GM23248 (cell line): ENCODE results near the gene EEF1A2.

Experiments used
- EZH2 ChIP-seq: fragments of 200-600 bp; sonication (generic); IDR thresholded peaks from 2 replicates; pipeline ENCODE4 v1.6.1; 2018; ENCODE audit warnings: antibody characterized with exemption, mild to moderate bottlenecking; ENCODE audit not compliant: insufficient read depth, poor library complexity, severe bottlenecking
- EZH2phosphoT487 ChIP-seq: fragments of 200-600 bp; sonication (generic); IDR thresholded peaks from 2 replicates; pipeline ENCODE4 v1.6.1; 2018; ENCODE audit warnings: antibody characterized with exemption, moderate library complexity, mild to moderate bottlenecking, low read depth; ENCODE audit not compliant: insufficient read depth

DNA sequence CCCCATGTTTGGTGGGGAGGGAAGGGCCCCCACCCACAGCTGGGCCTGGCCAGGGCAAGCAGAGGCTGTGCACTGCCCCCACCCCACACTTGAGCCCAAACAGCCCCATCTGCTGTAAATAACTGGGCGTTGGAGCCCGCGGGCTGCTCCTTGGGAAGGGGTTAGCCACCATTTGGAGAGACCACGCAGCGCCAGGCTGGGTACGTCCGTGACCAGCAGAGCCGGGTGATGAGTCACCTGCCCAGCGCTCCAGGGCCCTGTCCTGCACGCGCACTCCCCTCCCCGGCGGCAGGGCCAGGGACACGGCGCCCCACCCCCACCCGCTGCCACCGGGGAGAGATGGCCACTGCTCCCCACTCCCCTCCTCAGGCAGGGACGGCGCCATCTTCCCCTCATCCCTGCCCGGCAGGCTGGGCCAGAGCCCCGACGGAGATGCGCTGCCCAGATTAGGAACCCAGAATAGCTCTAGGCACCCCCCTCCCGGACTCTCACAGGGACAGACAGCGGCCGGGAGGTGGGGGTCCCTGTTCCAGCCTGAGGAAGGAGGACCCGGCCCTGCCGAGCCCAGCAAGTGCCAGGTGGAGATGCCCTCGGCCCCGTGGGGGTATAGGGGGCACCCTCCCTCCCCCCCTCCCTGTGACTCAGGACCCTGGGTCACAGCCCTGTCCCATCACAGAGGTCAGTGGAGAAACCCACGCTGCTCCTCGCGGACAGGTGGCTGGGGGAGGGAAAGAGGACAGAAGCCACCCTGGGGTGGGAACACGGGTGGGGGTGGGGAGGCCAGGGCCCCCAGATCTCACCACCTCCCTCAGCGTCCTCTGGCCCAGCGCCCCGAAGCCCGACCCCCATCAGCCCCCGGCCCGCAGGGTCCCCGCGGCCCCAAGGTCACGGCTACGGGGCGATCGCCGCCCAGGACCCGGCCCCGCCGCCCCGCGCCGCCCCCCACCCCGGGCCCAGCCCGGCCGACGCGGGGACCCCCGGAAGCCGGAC, 642 bp downstream of the EEF1A2 start:
- TF ChIP-seq EZH2 (no peak), EZH2phosphoT487 (no peak)
